CD4-positive, alpha-beta T cell treated with Interleukin-10 for 1 hour (primary cell): ENCODE results near the gene ADGRV1.
"Not testable (repeated sequence)": the region's sequence is repeated elsewhere in the genome, so short reads cannot be mapped to it uniquely, and the experiment has no call there.

Experiments used
- DNase-seq: peaks from one replicate; pipeline ENCODE4 v3.0.0-alpha.2; 2020

The ADGRV1 gene

DNA sequence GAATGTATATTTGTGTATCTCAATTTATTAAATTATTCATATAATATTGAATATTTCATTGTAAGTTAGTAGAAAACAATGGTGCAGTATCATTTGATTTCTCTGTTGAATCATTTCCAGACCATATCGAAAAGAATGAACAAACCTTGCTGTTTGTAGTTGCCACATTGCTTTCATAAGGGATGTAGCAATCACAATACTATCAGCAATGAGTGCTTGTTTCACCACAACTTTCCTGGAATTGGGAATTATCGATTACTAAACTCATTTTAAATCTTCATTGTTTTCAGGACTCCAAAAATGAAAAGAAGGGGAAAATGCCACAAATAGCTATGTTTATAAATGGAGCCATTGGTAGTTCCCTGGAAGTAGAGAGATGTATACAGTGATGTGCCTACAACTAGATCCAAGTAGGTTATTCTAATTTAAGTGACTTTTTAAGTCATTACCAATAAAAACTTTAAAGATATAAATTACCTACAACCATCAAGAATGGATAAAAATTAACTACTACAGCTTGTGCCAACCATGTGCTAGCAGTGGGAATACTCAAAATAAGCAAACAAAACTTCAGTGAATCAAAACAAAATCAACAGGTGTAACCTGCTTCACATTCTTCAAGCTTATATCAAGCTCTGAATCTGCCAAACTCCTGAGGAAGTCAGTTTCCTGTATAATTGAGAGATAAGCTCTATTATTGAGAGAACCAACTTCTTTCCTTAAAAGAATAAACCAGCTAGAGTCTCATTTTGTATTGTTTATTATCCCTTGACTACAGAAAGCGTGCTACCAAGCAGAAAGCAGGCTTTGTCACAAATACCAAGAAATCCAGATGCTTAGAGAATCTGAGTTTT, 358.6 kb downstream of the ADGRV1 start:
- DNase-seq, result no peak

DNA sequence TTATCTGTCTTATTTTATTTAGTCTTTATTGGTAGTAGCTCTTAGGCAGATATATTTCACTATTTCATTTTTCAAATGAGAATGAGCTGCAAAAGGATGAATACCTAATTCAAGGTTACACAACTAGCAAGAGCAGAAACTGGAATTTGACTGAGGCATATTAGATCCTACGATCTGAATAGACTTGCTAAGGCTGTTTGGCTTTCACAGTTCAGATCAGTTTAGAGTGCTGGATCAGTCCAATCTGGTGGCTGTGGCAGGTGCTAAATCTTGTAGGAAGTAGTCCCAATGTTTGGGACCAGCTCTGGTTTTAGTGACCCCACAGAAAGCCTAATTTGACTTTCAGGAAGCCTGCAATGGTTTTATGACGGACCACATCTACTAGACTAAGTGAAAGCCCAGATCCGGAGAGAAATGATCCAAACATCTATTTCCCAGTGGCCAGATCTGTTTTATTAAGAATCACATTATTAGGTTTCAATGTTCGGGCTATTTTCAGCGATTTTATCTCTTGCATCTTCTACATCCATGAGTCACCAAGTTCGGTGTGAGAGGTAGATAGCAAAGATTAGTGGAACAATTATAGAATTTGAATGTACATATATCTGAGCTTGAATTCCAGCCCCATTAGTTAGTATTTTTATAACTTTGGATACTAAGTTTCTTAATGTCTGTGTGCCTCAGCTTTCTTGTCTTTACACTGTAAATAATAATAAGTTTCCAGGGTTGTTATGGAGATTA, 359.5 kb downstream of the ADGRV1 start:
- DNase-seq, result no peak

DNA sequence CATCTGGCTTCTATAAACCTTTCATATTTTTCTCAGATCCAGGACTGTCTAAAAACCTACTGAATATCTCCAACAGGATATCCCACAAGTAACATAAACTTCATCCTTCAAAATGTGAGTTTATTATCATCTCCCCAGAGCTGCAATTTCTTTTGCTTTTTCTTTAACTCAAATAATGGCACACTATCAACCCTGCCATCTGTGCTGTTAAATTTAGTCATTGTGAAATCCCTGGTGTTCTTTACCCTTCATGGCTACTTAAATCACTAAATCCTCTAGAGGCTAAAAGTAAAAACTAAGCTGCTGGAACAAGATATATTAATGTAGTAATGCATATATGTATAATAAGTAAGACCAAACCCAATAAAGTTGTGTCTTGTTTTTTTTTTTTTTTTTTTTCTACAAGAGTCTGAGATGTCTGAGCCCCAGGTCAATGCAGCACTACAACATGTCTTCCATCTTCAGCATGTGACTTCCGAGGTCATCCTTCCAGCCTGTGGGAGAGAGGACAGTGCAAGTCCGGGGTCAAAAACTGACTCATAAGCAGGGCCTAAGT, 362.9 kb downstream of the ADGRV1 start:
- DNase-seq, result no peak

DNA sequence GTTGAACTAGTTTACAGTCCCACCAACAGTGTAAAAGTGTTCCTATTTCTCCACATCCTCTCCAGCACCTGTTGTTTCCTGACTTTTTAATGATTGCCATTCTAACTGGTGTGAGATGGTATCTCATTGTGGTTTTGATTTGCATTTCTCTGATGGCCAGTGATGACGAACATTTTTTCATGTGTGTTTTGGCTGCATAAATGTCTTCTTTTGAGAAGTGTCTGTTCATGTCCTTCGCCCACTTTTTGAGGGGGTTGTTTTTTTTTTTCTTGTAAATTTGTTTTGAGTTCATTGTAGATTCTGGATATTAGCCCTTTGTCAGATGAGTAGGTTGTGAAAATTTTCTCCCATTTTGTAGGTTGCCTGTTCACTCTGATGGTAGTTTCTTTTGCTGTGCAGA, 365.6 kb downstream of the ADGRV1 start:
- not testable (repeated sequence) for DNase-seq

DNA sequence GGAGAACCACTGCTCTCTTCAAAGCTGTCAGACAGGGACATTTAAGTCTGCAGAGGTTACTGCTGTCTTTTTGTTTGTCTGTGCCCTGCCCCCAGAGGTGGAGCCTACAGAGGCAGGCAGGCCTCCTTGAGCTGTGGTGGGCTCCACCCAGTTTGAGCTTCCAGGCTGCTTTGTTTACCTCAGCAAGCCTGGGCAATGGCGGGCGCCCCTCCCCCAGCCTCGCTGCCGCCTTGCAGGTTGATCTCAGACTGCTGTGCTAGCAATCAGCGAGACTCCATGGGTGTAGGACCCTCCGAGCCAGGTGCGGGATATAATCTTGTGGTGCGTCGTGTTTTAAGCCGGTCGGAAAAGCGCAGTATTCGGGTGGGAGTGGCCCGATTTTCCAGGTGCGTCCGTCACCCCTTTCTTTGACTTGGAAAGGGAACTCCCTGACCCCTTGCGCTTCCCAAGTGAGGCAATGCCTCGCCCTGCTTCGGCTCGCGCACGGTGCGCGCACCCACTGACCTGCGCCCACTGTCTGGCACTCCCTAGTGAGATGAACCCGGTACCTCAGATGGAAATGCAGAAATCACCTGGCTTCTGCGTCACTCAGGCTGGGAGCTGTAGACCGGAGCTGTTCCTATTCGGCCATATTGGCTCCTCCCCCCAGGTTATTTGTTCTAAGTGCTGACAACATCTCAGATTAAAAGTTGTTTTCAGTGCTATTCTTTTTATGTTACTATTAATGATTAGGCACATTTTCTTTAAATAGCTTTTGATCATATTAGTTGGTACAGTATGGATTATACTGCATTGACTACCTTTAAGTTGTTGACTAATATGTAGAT, 370.6 kb downstream of the ADGRV1 start:
- DNase-seq, result not testable (repeated sequence)

DNA sequence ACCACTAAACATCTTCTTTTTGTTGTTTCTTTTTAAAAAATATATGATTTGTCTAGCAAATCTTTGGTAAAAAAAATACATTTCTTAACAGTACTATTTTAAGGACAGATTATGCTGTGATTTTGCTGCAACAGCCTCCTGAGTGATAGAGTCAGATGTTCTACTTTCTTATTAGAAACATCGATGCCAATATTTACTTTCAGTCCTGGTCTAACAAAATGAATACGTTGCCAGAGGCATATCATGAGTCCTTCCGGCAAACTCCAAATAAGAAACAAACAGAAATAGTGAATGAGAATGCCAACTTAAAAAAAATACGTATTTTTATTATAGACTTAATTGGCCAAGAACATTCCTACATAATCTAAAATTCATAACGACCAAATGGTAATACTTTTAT, 371.5 kb downstream of the ADGRV1 start:
- DNase-seq, result no peak

DNA sequence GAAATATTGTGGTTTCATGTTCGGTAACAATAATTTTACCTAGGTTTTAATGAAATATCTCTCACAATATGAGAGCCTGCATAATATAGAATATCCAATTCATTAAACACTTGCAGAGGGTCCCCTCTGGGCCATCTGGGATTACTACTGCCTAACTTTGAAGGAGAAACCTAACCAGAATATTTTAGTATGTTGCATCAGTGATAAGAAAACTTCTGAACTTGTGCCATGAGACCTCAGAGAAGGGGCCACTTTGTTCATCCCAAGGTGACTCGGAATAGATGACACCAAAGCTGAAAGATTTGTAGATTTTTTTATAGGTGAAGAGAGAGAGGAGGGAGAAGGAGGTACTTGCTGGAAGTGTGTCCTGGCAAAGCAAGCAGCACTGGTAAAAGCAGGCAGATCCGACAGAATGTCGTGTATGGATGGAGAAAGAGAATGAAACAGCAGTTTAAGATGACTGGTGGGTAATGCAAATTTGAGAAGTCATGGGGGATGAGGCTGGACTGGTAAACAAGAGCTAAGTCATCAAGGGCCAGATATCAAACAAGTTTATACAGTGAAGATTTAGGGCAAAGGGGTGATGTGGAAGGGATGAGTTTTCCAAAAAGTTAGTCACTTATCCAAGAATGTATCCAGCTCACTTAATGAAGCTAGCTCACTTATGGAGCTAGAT, 372.3 kb downstream of the ADGRV1 start:
- no peak for DNase-seq

DNA sequence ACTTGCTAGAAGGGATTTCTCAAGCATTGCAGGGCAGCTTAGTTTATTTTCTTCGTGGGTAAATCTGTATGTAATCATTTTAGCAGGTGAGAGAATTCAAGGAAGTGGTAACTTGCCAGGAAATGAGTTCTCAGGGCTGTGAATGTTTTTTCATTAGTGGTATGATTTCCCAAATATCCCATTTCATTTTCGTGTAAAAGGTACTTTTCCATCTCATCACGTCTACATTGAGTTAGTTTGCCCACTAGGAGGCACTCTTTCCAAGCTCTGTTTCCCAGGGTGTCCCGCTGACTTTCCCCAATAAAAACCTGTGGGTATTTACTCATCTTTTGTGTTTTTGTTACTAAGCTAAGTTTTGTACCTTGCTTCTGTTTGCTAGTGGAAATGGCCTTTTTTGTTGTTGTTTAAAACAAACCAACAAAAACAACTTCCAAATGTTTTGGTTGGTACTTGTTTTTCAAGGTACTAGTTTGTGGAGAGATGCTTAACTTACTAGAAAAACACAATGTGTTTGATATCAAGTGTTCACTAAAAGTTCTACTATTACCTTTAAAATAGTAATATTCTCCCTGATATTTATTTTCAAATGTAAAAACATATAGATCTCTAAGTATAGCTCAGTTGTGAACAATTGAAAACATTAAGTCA, 373.6 kb downstream of the ADGRV1 start:
- DNase-seq, result peak; percentile 52

DNA sequence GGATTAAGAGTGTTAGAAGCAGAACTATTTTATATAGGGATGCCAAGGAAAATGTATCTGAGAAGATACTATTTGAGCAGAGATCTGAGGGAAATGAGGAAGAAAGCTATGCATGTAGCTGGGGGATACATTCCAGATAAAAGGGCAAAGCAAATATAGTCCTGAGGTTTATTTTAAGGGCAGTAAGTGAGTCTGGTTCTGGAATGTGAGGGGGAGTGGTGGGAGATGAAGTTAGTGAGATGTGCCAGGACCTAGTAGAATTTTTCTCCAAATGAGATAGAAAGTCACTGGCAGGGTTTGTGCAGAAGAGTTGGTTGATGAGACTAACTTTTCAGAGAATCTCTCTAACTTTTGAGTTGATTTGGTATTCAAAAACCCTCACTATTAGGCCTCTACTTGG, 374.7 kb downstream of the ADGRV1 start:
- no peak for DNase-seq

DNA sequence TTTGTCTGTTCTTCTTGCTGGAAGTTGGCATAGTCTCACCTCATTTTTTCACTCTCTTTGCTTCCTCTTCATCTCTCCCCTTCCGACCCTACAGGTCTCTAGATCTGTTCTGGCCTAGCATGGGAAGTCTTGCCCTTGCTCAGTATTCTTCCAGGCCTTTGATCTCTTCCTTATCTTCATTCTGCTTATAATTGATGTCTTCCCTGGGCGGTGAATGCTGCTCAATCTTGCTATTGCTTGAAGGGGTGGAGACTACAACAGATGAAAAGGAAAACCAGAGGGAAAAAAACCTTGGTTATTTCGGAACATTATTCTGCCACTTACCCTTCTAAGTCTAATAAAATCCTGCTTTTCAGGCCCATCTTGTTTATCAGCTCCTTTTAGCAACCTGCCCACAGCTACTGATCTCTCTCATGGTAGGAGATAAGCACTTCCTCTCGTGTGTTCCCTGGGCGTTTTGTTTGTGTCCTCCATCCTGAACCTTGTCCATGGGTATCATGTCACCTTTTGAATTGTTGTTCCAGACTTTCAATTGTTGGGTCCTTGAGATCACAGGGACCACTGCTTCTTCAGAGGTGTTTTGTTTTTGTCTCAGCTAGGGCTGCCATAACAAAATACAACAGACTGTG, 375.6 kb downstream of the ADGRV1 start:
- no peak for DNase-seq

DNA sequence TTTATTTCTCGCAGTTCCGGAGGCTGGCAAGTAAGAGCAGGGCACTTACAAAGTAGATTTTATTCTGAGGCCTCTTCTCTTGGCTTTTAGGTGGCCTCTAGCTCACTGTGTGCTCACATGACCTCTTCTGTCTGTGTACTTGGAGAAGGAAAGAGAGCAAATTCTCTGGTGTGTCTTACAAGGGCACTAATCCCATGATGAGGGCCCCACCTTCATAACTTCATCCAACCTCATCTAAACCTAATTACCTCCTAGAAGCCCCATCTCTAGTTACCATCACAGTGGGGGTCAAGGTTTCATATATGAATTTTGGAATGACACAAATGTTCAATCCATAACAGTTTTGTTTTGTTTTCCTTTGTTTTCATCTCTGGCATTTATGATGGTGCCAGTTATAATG, 376.1 kb downstream of the ADGRV1 start:
- DNase-seq, result no peak

DNA sequence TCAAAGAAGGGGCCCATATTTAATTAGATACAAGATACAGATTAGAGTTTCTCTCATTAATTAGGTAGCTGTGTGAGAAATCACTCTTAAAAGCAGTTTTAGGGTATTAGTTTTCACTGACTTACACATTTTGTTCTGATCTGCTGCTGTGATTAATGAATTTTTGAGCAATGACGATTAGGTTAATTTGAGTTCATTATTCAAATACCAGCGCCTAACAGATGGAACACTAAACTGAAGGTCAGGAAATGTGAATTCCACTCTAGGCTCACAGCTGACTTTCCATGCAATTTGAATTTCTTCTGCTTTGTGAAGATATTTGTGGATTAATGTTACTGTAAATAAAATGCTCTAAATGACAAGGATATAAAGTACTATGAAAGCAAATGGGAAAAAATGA, 380.6 kb downstream of the ADGRV1 start:
- no peak for DNase-seq

DNA sequence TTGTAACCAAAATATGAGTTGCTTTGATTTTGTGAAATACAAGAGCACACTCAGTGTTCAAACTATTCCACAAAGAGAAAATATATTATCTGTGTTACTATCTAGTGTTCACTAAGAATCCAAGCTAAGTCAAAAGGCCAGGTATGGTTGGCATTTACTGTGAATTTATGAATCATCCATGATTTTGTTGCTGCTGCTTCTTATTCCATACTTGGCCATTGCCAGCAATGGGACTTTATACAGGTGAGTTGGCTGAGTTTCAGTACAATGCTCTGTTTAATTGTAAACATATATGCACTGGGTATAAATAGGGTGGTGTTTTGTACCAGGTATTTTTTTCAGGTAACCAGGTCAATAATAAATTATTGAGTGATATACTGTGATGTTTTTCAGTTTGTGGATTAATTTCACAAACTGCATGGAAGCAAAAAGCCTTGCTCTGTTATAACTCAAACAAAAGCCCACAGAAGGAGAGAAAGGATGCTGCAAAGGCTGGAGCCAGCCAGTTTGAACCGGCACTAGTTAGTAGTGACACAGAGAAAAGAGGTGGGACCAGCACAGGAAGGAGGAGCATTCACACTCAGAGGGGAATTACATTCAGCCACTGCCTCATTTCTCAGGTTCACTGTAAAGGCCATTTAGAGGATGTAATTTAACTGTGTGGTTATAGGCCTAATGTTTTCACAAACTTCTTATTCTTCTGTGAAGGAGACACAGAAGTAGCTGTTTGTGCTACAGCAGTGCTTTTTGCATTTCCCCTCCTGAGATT, 381.8 kb downstream of the ADGRV1 start:
- peak; percentile 46 for DNase-seq

DNA sequence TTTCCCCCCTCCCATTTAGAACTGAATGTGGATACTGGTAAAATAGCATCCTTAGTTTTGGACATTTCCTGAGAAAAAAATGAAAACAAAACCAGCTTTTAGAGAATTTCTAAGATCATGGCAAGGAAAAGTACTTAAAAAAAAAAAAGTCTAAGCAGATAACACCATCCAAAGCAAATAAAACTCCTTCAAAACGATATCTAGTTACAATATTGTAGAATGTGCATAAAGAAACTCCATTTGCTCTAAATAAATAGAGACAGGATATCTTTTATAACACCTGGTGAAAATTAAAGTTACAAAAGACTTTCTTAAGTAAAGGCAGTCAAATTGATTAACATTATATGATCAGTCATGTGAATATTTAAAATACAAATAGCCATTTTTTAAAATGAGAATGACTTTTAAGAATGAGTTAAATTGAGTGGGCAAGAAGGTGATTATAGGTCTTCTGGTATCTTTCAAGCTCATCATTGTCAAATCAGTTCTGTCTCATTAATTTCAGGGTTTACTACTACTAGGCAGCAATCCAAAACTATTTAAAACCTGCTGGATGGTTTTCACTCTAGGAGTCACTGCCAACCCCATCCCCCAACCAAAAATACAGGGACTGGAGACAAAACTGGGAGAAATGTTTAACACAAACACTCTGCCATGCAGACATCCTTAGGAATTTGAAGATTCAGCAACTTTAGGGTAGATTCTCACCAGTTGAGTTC, 382.6 kb downstream of the ADGRV1 start:
- DNase-seq, result no peak

DNA sequence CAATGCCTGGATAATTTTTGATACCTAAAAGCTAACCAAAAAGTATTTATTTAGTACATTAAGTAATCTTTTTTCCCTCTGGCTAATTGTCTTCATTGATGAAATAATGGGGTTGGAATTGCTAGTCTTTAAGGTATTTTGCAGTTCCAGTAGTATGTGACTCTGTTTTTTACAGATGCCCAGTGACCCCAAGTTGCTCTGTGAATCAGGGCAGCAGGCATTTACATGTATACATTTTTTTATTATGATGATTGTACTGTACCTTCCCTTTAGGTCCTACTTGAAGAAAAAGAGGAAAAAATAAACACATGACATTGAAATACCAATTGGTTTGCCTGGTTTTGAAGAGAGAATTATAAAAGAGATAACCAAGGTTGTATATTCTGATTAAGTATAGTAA, 385.5 kb downstream of the ADGRV1 start:
- DNase-seq, result no peak

DNA sequence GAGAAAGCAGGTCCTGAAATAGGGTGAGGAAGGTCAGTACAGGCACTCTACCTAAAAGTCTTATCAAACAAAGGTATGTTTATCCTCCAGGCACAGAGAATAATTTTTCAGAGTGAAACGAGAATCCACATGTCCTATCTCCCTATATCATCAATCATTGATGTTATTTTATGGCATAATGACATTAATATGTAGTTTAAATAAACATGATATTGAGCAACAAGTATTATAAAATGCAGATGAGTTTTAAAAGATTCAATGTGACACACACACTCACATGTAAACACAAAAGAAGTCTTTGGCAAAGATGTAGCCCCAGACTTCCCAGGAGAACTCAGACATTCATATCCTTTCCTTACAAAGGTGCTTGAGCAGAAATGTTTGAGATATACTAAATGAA, 389.1 kb downstream of the ADGRV1 start:
- DNase-seq, result no peak

DNA sequence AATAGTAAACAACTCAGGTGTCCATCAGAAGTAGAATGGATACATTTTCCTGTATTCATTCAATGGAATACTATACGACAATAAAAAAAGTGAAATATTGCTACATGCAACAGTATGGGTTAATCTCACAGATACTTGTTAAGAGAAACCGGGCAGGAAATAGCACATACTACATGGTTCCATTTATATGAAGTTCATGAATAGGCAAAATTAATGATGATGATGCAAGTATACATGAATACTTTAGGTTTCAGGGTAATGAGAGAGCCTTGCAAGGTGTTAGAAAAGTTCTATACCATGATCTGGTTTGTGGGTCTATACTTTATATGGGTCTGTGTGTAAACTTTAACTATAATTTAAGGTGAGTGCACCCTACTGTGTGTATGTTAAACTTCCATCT, 390.4 kb downstream of the ADGRV1 start:
- DNase-seq, result no peak

DNA sequence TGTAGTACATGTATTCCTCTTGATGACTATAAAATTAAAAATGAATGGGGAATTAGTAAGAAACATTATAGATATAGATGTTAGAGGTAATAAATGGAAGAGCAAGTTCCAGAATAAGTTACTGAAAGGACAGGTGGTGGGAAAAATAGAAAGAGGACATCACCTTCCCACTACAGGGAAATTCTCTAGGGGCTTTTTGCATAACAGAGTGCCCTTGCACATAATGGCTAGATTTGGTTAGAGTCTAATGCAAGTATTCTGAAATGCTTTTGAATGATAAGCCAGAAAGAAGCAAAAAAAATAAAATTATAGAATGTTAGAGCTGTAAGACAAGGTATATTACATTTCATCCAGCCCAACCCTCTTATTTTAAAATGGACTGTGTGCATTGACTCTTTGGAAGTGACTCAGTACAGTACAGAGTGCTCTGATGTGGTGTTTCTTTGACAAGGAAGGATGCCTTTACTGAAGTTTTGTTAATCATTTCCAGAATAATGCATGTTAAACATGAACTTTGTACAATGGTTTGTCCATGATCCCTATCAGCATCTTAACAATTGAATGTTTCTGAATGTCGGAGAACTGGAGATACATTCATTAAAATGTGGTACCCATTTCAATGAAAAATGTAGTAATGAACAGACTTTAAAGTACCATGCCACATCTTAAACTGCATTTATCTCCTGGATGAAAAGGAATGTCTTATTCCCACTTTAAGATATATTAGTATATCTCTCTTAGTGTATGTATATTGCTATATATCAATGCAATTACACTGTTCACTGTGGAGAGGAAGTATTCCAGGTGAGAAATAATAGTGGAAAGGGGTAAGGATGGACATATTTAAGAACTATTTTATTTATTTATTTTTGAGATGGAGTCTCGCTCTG, 391.1 kb downstream of the ADGRV1 start:
- DNase-seq, result no peak
